Brain pericyte (primary cell): ENCODE measurements around the gene EIF2D.

Source experiments
- DNase-seq: peaks from one replicate; pipeline ENCODE4 v3.0.0-alpha.2; 2012; ENCODE audit warnings: low read depth, low spot score

The EIF2D gene

DNA sequence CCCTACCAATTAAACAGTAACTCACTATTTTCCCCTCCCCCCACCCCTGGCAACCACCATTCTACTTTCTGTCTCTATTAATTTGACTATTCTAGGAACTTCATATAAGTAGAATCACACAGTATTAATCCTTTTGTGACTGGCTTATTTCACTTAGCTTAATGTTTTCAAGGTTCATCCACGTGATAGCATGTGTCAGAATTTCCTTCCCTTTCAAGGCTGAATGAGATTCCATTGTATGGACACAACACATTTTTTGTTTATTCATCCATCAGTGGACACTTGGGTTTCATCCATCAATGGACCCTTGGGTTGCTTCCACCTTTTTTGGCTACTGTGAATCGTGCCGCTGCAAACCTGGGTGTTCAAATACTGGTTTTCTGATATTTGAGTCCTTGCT lies 41.7 kb downstream of the EIF2D start:
- no peak for DNase-seq

DNA sequence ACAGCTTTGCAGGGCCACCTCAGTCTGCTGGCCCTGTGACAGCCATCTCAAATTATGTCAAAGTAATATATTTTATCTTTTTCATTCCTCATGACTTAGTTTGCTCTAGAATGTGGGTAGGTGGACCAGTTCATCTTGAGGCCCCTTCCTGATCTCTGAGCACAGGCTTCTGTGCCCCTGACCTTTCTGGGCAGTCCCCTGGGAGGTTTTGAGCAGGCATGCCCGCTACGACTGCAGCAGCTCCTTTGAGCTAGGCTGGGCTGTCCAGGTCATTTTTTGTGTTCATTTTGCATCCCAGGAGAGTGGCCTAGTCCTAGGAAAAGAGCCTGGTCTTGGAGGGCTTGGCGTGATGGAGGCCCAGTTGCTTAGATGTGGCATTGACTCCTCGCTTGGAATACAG lies 42.7 kb downstream of the EIF2D start:
- no peak for DNase-seq

DNA sequence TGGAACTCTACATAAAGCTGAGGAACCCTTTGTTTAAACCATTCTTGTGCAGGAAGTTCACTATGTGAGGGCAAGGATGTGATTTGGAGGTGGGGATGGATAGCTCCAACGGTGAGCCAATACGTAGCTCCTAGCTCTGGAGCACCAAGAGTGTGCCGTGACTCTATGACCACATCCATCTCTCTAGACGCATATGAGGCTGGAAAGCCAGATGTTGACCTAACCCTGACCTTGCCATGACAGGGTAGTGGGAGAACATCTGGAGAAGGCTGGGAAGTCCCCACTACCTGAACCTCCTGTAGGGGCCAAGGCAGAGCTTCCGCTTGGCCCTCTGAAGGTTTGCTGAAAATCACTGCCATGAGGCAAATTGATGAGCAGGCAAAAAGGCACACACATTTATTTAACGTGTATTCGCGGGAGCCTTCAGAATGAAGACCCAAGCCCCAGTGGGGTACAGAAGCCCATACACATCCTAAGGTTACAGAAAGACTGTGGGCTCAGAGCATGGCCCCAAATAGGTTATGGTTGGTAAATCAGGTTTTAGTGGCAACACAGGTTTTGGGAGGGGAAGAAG lies 43.4 kb downstream of the EIF2D start:
- DNase-seq, result no peak

DNA sequence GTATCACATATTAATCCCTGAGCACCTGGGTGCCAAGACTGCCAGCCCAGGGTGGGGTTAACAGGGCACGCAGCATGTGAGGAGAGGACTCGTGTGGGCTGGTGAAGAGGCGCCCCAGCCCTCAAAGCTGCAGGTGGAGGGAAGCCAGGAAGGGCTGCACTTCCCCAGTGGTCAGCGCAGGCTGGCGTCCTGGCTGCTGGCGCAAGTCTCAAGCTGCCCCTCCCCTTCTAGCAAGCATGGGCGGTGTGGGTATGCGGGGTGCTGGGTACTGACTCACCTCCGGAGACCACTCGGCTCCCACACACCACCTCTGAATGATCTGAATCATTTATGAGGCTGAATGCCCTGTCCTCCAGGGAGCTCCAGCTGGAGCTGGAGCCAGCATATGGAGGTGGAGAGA lies 44.0 kb downstream of the EIF2D start:
- no peak for DNase-seq

DNA sequence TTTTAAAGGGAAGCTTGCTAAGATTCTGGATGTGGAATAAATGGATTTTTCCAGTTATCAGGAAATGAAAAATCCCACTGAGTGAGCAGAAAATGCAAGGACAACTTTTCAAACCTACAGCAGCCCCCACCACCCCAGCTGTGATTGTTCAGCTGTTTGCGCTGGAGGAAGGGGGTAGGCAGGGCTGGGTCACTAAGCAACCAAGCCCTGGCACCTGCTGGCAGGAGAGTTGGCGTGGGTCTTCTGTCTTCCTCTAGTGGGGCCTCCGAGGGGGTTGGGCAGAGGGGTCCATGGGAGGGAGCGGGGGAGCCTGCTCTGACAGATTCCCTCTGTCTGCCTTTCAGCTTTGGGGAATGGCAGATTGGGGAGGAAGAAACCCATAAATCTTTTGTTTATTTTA lies 45.3 kb downstream of the EIF2D start:
- DNase-seq, result no peak

DNA sequence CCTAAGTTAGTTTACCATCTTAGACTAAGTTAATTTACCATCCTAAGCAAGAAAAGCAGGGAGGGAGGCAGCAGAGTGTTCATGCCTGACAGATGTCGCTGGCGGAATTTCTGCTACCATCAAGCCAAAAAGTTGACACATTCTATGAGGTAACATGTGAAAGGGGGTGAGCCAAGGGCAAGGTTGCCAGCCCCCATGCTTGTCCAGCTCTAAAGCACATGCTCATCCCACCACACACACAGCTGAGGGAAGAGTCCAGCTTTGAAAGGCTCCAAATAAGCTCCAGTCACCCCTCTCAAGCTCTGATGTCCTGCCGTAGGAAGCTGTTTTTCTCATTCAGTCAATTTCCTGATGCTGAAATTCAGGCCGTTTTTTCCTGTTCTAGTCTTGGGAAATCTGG lies 46.3 kb downstream of the EIF2D start:
- DNase-seq, result no peak

DNA sequence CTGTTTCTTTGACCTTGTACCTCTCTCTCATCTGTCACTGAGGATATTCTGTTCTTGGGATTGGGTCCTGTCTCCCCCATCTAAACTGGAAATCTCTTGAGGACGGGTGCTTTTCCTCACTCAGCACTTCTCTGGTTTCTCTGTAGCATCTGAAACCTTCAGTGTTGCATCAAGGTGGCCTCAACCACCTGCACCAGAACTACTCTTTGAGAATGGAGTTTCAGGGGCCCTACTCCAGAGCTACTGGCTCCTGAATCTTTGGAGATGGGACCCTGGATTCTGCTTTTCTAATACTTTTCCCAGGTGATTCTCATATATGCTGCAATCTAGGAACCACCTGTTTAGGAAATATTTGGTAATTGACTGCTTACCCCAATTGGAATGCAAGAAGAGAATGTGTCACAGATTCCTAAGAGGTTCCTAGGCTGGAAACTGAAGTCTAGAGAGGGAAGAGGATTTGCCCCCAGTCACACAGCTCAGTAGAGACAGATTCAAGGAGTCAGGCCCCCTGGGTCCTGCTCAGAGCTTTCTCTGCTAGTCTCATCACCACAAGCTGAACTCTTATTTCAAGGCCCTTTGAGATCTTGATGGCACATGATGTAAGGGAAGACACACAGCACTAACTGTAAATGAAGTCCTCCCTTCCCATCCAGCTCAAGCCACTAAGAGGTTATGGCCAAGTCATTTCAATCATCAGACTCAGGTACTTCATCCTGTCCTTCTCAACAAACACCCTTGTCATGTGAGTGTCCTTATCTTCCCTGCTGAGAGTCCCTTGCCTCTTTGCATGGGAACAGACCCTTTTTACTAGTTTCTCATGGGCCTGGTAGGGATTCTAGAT lies 48.7 kb downstream of the EIF2D start:
- no peak for DNase-seq

DNA sequence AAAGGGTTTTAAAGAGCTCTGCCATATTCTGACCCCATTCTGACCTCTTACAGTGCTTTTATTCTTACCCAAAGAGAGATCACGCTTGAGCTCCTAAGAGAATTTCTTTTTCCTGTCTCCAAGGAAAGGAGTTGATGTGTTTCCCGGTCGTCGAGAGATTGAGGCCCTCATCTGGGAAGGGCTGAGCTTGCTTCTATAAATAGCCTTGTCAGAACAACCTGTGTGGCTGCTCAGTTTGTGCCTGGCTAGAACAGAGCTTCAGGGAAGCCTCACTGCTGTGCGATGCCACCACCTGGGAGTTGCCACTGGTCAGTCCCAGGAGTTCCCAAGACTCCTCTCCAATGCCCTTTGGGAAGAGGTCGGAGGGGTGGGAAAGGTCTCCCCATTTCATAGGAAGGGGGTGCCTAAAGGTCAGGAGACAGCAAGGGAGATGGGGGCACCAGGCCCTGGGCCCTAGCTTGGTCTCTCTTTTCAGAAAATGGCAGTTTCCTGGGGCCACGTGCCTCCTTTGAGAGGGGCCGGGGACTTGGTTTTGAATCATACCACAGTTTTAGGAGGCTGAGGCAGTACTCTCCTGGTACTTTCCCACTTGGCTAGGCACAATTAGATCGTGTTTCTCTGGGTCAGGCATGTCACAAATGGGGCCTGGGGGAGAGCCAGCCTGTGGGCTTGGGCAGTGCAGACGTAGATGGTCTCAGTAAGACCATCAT lies 52.1 kb downstream of the EIF2D start:
- no peak for DNase-seq

DNA sequence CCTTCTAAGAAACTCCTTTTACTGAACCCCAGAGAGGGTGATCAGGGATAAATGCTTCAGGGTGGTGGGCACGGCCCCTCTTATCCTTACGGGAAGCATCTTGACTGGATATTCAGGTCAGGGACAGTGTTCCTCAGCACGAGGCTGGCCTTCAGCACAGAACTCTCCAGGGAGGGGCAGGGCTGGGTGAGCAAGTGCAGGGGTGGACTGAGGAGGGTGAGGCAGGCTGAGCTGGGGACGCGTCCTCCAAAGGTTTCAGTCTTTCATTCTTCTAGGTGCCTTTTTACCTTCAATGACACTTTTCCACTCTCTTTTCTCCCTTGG lies 52.6 kb downstream of the EIF2D start:
- no peak for DNase-seq

DNA sequence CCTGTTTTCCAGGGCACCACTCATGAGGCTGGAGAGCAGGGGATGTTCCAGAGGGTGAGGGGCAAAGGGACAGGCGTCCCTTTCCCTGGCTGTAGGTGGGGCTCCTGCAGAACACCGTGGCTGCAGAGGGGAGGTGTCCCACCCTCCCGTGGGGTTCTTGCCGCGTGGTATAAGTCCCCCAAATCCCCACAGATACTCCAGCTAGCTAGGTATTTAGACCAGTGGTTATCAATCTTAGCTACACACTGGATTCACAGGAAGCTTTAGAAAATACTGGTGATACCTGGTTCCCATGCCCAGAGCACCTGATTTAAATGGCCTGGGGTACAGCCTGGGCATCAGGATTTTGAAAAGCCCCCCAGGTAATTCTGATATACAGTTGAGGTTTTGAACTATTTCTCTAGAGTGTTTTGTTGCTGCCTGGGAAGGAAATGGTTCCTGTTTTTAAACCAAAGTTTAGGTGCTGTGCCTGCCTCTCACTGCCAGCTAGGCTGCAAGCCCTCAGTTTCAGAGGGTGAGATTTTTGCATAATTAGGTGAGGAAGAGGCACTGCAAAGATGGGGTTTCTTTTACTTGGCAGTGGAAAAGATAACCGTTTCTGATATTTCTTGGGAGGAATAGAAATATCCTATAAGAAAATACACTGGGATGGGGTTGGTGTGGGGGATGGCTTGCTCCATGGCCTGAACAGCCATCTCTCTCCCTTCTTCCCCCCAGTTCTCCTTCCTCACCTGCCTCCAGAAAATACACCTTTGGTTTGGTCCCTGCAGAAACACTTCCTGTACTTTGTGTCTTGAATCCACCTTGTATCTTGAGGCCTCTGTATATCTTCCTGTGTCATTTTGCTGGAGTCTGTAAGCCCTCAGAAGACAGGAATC lies 53.2 kb downstream of the EIF2D start:
- no peak for DNase-seq

DNA sequence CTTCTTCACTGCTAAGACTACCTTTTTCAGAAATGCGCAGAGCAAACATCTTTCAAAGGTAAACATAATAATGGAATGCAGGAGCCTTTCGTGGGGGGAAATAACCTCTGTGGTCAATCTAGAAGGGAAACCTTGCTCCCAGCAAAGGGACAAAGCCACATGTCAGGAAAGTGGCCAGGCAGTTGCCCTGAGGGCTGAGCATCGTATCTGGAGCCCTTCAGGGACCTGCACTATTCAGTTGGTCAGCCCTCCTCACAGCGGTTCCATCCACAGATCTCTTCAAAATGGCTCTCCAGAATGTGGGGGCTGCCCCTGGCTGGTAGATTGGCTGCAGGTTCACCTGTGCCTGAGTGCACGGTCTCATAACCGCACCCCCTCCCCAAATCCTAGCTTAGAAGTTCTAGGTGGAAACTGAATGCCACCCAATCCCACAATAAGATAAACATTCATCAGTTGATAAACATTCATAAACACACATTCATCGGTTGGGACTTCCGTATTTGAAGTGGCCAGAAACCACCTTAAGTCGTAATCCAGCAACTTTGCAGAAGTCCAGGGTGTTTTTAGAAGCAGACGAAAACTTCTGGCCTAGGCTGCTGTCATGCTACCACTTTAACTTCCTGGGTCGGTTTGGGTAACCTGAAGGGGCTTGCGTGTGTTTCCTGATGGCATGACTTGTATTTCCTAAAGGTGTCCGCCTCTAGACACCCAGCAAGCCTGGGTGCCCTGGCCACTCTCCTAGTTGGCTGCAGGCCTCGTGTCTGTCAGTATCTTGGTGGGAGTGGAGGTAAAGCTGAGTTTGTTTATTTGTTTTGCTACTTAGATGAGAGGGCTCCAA lies 54.4 kb downstream of the EIF2D start:
- DNase-seq, result no peak

DNA sequence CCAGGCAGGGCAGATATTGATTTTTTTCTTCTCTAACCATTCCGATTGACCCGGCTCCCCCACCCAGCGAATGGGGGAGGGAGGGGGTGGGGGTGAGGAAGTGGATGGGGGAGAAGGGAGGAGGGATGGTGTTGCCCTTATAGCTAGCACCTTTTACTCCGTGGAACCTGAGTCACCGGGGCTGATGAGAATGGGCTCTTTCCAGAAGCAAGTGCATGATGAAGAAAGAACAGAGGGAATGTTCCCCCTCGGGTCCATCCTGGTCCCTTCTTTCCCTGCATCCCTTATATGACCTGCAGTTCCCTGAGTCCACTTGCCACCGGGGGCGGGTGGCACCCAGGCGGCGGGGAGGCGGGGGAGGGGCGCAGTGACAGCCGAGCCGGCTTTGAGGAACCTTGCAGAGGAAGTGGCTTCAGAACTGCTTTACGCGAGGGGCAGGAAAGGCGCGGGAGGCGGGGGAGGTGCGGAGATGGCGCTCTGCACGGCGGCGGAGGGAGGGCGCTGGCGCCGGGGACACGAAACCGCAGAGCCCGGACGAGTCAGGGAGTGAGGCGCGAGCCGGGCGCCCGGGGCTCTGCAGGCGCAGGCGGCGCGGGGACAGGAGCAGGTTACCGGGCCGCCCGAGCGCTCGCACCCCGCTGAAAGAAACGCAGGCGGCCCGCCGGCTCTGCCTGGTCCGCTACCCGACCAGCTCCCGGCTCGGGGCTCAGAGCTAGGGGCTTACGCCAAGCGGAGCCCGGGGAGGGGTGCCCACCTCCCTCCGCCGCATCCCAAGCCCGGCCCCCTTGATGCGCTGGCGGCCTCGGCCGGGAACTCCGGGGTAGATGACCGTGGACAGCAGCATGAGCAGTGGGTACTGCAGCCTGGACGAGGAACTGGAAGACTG lies 55.3 kb downstream of the EIF2D start:
- no peak for DNase-seq

DNA sequence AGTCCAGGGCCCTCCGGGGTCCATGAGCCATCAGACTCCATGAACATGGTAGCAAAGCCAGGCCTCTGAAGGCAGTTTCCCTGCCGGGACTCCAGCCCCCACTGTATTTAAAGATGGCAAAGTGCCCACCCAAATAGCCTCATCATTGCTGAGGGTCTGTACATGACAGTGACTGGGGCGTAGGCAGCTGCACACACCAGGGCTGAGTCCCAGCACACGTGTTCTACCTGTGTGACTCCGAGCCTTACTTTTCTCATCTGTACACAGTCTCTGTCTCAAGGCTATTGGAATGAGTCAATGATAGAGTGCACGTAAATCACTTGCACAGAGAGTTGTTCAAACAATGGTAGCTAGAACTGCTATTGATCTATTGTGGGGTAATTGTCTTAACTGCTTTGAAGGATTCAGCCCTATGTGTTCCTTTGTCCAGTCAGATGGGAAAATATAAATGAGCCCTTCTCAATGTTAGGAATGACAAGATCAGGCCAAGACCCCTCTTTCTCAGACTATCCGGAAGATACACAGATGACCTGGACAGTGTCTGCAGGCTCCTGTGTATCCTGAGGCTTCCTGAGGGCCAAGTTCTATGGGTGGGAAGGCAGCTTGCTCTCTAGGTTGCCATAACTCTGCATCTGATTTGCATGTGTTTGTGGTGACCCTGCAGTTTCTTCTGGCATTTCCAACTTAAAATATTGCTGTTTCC lies 56.1 kb downstream of the EIF2D start:
- no peak for DNase-seq

DNA sequence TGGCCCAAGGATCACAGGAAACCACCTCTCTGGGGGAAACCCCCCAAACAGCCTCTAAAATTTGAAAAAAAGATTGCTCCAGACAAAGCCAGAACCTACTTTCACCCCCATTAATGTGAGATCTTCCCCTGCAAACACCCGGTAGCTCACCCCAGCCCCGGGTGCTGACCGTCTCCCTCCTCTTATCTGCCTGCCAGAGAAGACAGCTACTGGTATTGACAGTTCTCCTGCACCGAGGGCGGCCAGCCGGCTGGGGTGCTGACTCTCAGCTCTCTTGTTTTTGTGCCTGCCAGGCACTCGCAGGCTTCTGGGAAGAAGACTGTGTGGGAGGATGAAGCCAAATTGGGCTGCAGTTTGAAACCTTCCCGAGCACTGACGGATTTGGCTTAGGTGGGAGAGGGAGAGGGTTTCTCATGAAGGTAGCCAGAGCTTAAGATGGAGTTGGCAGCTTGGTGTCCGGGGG lies 56.8 kb downstream of the EIF2D start:
- DNase-seq, result no peak

DNA sequence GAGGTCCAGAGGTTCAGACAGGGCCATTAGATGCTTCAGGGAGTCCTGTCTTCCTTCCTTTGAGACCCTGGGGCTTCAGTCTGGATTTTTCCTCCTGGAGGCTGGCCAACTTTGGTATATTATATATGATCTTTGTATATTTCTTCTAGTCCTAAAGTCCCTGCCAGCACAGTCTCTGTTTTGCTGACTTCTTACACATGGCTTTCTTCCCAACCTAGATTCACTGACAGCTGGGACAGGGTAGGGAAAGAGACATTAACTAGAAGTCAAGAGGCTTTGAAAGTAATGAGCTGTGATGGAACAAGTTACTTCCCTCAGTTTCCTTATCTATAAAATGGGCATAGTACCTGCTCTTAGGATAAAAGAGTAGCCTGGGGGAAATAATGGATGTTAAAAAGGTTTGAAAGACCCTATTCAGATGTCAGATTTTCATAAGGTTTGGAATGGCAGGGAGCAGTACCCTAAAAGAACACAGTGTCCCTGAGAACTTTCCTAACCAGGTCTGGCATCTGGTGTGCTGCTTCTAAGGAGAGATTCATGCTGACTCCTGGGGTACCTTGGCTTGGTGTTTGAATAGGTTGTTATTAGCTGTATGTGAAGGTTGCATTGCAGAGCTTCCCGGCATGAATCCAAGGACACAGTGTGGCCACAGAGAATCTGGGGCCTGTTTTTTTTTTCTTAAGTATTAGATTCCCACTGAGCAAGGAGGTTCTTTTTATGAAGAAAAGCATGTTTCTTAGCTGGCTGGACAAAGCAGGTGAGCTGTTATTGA lies 57.4 kb downstream of the EIF2D start:
- DNase-seq, result no peak

DNA sequence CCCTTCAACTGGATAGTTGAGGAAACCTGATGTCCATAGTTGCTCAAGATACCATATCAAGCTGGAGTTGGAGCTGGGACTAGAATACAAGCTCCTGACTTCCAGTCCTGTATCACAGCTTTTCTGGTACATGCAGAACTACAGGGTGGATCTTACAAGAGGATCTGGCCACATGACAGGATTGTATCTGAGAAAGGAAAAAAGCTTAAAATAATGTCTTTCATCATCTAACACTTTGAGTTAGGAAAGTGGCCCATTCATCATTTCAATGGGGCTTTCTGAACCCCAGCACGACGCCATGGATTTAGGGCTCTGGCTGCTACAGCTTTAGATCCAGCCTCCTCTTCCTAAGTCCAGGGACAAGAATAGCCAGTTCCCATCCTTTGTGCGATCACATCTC lies 58.1 kb downstream of the EIF2D start:
- no peak for DNase-seq

DNA sequence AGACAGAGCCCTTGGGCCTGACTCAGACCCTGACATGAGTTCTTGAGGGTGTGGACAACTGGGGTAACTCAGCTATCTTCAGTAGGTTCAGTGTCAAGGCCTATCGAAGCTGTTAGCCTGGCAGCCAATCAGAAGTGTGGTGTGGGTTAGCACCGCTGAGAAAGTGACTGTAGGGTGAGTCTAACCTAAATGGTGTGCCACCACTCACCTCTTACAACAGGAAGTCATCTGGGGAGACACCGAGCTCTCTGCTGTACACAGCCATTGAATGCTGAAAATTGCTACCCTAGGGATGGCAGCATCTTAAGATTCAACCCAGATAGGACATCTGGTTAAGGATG lies 60.3 kb downstream of the EIF2D start:
- no peak for DNase-seq

DNA sequence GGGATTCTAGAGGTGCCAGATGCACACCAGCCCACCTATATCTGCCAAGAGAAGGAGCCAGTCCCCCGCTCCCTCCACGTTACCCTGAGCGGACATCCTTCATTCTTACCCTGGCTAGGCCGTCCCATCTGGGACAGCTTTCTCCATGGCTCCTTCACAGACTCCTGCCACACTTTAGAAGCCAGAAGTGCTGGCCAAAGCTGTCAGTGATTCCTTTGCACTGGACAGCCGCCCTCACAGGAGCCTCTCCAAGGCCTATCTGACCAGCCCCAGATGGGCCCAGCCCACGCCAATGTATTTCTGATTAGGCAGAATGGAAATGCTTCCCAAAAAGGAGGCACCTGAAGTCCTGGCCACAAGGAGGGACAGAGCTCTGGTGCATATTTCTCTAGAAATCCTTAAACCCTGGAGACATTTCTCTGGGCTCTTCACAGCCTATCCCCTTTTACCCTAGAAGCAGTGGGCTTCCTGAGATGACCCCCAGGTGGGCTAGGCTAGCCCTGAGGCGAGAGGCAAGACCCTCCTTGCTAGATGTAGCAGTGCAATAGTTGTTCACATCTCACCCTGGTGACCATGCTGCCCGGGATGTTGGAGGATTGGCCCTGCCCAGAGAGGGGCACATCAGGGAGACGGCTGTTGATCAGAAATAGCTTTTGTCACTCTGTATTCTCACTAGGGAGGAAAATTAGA lies 60.8 kb downstream of the EIF2D start:
- no peak for DNase-seq
